NCI-H446 treated with DMSO at 0.1 percent for 48 hours (cell line): ENCODE measurements around the gene C16orf87.
"Not testable (repeated sequence)": the region's sequence is repeated elsewhere in the genome, so short reads cannot be mapped to it uniquely, and the experiment has no call there.

Experiments
- DNase-seq: peaks from one replicate; lab custom pipeline; 2025; lab: John Stamatoyannopoulos, UW

C16orf87 gene

GRCh38 chr16:46797501-46797900 is 33.5 kb downstream of the C16orf87 start:
- no peak for DNase-seq

- DNase-seq: no peak
These were observed 34.2 kb downstream of the C16orf87 start for GRCh38 chr16:46796764-46797269.

- DNase-seq: no peak
These were observed 37.1 kb downstream of the C16orf87 start for GRCh38 chr16:46793841-46794240.

- no peak for DNase-seq
These were observed 40.2 kb downstream of the C16orf87 start for GRCh38 chr16:46790599-46791270.

GRCh38 chr16:46789499-46790414 is 41.2 kb downstream of the C16orf87 start:
- no peak for DNase-seq

GRCh38 chr16:46788891-46789474 is 42.0 kb downstream of the C16orf87 start:
- DNase-seq: no peak

GRCh38 chr16:46787909-46788308 is 43.1 kb downstream of the C16orf87 start:
- no peak for DNase-seq

- no peak for DNase-seq
These were observed 45.7 kb downstream of the C16orf87 start for GRCh38 chr16:46785076-46785845.

GRCh38 chr16:46784569-46784968 is 46.4 kb downstream of the C16orf87 start:
- DNase-seq: not testable (repeated sequence)

- DNase-seq: no peak
These were observed 47.2 kb downstream of the C16orf87 start for GRCh38 chr16:46783800-46784199.

- DNase-seq: no peak
These were observed 48.7 kb downstream of the C16orf87 start for GRCh38 chr16:46782320-46782719.

GRCh38 chr16:46777804-46778203 is 53.2 kb downstream of the C16orf87 start:
- no peak for DNase-seq

- no peak for DNase-seq
These were observed 55.8 kb downstream of the C16orf87 start for GRCh38 chr16:46775214-46775613.

GRCh38 chr16:46774743-46775177 is 56.2 kb downstream of the C16orf87 start:
- no peak for DNase-seq

GRCh38 chr16:46772463-46772862 is 58.5 kb downstream of the C16orf87 start:
- DNase-seq: no peak

- DNase-seq: no peak
These were observed 62.2 kb downstream of the C16orf87 start for GRCh38 chr16:46768809-46769208.

- no peak for DNase-seq
These were observed 65.9 kb downstream of the C16orf87 start for GRCh38 chr16:46765050-46765449.

GRCh38 chr16:46763147-46763546 is 67.8 kb downstream of the C16orf87 start:
- no peak for DNase-seq

GRCh38 chr16:46762583-46762982 is 68.4 kb downstream of the C16orf87 start:
- DNase-seq: no peak

- no peak for DNase-seq
These were observed 71.7 kb downstream of the C16orf87 start for GRCh38 chr16:46759309-46759708.

GRCh38 chr16:46757339-46758050 is 73.5 kb downstream of the C16orf87 start:
- no peak for DNase-seq
